Panc1 (cell line): Measurements from ENCODE around the gene GULP1.

ENCODE experiments used
- CTCF ChIP-seq: fragments of 450-650 bp; IDR thresholded peaks from 2 replicates; pipeline ENCODE4 v1.5.1; 2017; ENCODE audit warnings: mild to moderate bottlenecking
- POLR2AphosphoS5 ChIP-seq: IDR thresholded peaks from 2 replicates; pipeline ENCODE4 v1.6.1; 2012; ENCODE audit warnings: mild to moderate bottlenecking, low read depth, low read length, moderate library complexity
- SIN3A ChIP-seq: IDR thresholded peaks from 2 replicates; pipeline ENCODE4 v1.6.1; 2012; ENCODE audit warnings: low read depth, mild to moderate bottlenecking, low read length, moderate library complexity, borderline replicate concordance; ENCODE audit not compliant: insufficient read depth
- TCF7L2 ChIP-seq: IDR thresholded peaks from 2 replicates; pipeline ENCODE4 v1.6.1; 2011; ENCODE audit warnings: mild to moderate bottlenecking, low read depth, low read length, inconsistent platforms

GRCh38 chr2:188426121-188426520 lies 134.4 kb downstream of the GULP1 start:
- no peak for TF ChIP-seq CTCF
- TF ChIP-seq POLR2AphosphoS5, result no peak
- TF ChIP-seq SIN3A, result no peak
- no peak for TF ChIP-seq TCF7L2
